Stimulated activated CD8-positive, alpha-beta memory T cell treated with anti-CD3 and anti-CD28 coated beads, Interleukin-15, amount 100 ng/mL, for 24 hours (primary cell): ENCODE data around the gene MAP3K4.
"Not testable (repeated sequence)": the region's sequence is repeated elsewhere in the genome, so short reads cannot be mapped to it uniquely, and the experiment has no call there.

Experiments used
- DNase-seq: peaks from one replicate; pipeline ENCODE4 v3.0.0-alpha.2; 2020; ENCODE audit warnings: low read depth

Gene MAP3K4

GRCh38 chr6:161117942-161118341 is 126.4 kb downstream of the MAP3K4 start:
- DNase-seq: no peak

DNA sequence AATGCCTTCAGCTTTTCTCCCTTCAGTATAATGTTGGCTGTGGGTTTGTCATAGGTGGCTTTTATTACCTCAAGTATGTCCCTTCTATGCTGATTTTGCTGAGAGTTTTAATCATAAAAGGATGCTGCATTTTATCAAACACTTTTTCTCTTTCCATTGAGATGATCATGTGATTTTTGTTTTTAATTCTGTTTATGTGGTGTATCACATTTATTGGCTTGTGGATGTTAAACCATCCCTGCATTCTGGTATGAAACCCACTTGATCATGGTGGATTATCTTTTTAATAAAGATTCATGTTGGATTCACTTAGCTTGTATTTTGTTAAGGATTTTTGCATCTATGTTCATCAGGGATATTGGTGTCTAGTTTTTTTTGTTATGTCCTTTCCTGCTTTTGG is 131.8 kb downstream of the MAP3K4 start:
- DNase-seq: not testable (repeated sequence)

GRCh38 chr6:161125591-161125990 is 134.0 kb downstream of the MAP3K4 start:
- DNase-seq: no peak

- DNase-seq: no peak
Observed at GRCh38 chr6:161127071-161127740, 135.6 kb downstream of the MAP3K4 start.

- DNase-seq: no peak
Observed at GRCh38 chr6:161128230-161128629, 136.7 kb downstream of the MAP3K4 start.

DNA sequence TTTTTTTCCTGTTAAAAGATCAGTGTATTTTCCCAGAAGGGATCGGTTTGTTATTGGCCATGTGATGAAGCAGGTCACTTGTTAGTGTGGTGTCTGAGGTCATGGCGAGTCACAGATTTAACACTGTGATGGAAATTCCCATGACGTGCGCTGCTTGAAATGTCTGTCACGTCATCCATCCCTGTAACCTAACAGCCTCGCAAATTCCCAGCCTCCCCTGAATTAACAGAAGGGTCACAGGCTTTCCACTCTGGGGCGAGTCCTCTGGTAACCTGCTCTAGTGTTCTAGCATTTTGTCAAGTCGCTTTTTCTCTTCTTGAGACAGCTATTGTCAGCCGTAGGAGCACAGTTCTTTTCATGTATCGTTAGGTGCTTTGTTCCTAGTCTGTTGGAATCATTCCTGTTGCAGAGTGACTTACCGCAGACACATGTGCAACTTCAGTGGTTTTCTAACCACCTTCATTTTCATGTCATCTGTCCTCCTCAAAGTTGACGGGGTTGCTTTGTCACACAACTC is 137.2 kb downstream of the MAP3K4 start:
- no peak for DNase-seq

DNA sequence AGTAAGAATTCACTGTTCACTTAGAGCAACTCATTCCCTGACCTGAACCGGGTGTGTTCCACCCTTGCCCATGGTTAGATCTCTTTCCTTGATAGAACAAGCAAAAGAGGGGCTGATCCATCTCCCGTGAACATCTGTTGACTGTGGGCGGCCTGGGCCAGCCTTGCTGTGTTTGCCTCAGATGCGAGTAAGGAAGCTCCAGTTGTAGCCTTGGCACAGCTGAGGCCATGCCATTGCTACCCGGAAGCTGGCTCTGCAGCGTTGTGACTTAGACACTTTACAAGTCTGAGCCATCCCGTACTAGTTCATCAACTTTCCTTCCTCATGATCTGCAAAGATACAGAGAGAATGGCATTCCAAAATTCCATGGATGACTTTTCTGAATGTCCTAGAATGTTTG is 139.0 kb downstream of the MAP3K4 start:
- DNase-seq: no peak

- no peak for DNase-seq
Observed at GRCh38 chr6:161130967-161131766, 139.6 kb downstream of the MAP3K4 start.

- no peak for DNase-seq
Observed at GRCh38 chr6:161132384-161132783, 140.8 kb downstream of the MAP3K4 start.

DNA sequence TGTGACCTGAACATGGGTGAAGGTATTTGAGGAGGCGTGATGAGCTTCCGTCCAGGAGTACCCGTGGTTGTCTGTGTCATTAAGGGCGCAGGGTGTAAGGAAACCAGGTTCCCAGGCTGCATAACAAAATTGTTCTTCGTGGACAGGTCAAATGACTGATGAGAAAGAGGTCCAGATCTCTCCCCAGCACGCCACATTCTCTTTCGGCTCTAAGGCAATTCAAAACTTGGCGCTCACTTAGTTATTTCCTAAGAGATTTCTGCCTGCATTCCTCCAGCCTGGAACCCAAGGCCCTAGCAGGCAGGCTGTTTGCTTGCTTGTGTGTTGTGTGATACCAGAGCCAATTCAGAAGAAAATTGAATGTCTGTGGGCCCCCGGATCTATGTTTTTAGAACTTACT is 142.4 kb downstream of the MAP3K4 start:
- no peak for DNase-seq

DNA sequence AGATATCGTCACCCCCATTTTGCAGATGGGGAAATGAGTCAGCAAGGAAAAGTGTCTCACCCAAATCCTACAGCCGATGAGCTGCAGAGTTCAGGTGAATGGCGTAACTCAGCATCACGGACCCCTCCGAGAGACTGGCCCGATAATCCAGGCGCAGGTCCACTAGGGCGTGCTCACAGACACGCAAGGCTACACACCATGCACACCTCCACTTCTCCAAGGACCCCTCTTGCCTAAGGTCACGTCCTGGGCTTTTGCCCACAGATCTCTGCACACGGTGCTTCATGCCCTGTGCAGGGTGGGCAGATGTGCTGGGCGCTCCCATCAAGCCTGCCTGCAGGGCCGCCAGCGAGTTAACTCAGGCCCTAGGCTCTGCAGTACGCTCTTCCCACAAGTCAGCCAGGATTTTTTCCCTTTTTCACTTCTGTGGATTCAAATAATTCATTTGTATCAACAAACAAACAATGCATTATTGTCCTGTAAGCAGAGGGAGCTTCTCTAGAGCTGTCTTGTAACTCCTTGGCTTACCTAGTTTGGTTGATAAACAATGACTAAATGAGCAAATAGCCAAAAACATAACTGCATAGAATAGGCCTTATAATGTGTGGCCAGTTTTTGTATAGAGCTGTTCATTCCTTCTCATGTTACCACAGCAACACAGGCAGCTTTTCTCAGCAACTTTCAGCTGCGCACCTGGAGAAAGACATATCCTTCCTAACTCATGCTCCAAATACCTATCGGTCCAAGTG is 143.2 kb downstream of the MAP3K4 start:
- DNase-seq: no peak

- no peak for DNase-seq
Observed at GRCh38 chr6:161135695-161136591, 144.4 kb downstream of the MAP3K4 start.

- DNase-seq: no peak
Observed at GRCh38 chr6:161136655-161137054, 145.1 kb downstream of the MAP3K4 start.

- DNase-seq: no peak
Observed at GRCh38 chr6:161137320-161137719, 145.8 kb downstream of the MAP3K4 start.

GRCh38 chr6:161137839-161138542 is 146.4 kb downstream of the MAP3K4 start:
- no peak for DNase-seq

- DNase-seq: no peak
Observed at GRCh38 chr6:161138543-161139303, 147.2 kb downstream of the MAP3K4 start.

GRCh38 chr6:161139304-161139765 is 147.8 kb downstream of the MAP3K4 start:
- DNase-seq: no peak

GRCh38 chr6:161139766-161140553 is 148.4 kb downstream of the MAP3K4 start:
- DNase-seq: no peak

- no peak for DNase-seq
Observed at GRCh38 chr6:161140554-161140875, 148.9 kb downstream of the MAP3K4 start.
